Stimulated activated CD8-positive, alpha-beta memory T cell treated with anti-CD3 and anti-CD28 coated beads, Interleukin-7, amount 100 ng/mL, for 4 hours (primary cell): Measurements from ENCODE around the gene FAM163A.
"Not testable (repeated sequence)": the region's sequence is repeated elsewhere in the genome, so short reads cannot be mapped to it uniquely, and the experiment has no call there.

Experiments
- DNase-seq, 2 donors: peaks; one replicate each; pipeline ENCODE4 v3.0.0-alpha.2; 2020; ENCODE audit warnings: low read depth in 2 of 2

The FAM163A gene

GRCh38 chr1:179742717-179743678 lies at the start of gene FAM163A:
FAM163A (plus strand) TSS chr1:179743291; CDS start chr1:179813098, 69,807 bp downstream.
- DNase-seq = no peak

DNA sequence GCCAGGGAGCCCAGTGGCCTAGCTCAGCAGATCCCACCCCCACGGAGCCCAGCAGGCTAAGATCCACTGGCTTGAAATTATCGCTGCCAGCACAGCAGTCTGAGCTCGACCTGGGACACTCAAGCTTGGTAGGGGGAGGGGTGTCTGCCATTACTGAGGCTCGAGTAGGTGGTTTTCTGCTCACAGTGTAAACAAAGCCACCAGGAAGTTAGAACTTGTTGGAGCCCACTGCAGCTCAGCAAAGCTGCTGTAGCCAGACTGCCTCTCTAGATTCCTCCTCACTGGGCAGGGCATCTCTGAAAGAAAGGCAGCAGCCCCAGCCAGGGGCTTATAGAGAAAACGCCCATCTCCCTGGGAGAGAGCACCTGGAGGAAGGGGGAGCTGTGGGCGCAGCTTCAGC lies 48.6 kb upstream of the FAM163A start:
- DNase-seq = not testable (repeated sequence)

DNA sequence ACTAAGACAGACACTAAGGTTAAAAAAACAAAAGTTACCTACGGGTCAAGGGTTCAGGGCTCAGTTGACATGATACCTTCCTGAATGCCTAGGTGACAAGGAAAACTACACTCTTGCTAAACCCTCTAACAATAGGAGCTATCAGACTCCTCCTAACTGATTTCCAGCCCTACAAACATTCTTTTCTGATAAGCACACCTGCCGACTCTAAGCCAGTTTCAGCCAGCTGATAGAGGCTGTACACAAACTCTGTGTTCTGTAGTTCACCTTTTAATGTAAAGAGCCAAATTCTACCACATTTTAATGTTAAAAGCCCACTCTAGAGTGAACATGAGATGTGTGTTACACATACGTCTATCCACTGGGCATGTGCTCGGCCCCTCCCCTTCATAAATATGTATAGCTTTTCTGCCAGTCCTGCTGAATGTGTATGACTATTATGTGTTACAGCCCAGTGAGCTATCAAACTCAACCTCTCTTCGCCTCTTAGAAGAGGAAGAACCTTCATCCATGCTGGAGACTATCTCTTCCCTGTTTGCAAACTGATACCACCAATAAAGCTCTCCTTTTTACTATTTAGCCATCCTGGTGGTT lies 40.0 kb upstream of the FAM163A start:
- no peak for DNase-seq

GRCh38 chr1:179706339-179706941 lies 36.7 kb upstream of the FAM163A start:
- peak in 1 of 2 donors; percentile 3 for DNase-seq

DNA sequence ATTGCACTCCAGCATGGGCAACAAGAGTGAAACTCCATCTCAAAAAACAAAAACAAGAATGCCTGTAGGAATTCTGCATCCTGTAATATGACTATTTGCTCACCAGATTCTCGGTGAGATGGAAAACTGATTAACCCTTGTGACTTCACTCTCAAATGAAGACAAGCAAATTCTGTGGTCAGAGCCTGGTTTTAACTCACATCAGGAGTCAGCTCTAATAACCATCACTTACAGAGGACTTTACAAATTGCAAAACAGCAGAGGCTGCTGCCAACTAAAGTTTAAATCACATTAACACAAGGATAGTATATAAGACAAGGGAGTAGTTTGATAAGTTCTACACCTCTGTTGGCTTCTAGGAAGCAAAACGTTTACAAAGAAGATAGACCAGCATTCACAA lies 35.7 kb upstream of the FAM163A start:
- DNase-seq = no peak

DNA sequence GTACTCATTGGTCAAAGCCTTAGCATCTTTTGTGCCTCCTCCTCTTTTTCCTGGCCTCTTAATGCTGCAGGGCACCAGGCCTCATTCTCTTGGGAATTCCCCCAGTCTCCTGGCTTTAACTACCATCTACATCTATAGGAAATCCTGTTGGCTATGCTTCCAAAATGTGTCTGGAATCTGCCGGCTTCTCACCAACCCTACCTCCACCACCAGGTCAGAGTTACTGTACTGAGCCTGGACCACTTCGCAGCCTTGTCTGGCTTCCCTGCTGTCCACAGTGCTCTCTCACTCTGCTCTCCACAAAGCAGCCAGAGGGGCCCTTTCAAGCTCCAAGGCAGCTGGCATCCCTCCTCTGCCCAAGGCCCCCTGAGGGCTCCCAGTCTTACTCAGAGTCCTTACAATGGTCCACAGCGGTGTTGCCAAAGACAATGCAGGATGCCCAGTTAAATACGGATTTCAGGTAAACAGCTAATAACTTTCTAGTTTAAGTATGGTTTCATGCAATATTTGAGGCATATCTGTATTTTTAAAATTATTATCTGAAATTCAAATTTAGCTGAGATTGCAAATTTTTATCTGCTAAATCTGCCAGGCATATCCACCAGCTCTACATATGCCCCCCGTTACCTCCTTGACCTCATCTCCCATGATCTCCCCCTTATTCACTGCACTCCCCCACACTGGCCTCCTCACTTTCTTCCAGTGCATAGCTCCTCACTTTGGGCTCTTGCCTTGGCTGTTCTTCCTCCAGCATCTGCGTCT lies 34.5 kb upstream of the FAM163A start:
- no peak for DNase-seq

- no peak for DNase-seq
These were observed 33.2 kb upstream of the FAM163A start for GRCh38 chr1:179709841-179710329.

- no peak for DNase-seq
These were observed 28.9 kb upstream of the FAM163A start for GRCh38 chr1:179714159-179714558.

DNA sequence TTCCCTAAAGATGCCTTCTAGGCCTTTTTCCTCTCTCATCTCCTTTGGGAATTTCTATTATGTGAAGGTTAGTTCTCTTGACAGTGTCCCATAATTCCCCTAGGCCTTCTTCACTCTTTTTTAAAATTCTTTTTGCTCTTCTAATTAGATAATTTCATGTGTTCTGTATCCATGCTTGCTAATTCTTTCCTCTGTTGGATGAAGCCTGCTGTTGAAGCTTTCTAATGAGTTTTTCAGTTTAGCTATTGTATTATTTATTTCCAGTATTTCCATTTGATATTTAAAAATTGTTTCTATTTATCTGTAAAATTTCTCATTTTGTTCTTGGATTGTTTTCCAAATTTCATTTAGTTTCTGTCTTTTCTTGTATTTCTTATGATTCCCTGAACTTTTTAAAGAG lies 28.5 kb upstream of the FAM163A start:
- no peak for DNase-seq

DNA sequence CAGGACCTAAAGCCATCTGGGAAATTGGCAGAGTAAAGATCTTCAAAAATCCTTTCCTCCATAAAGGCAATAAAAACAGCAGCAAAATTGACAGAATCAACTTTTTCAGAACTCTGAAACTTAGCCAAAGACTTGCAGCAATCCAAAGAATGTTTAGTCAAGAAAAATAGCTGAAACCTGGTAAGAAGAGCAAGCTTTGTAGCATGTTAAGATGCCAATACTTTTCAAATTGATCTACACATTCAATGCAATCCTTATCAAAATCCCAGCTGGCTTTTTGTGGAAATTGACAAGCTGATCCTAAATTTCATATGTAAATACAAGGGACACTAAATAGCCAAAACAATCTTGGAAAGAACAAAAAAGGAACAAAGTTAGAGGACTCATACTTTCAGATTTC lies 23.8 kb upstream of the FAM163A start:
- no peak for DNase-seq

GRCh38 chr1:179728271-179728670 lies 14.8 kb upstream of the FAM163A start:
- no peak for DNase-seq

DNA sequence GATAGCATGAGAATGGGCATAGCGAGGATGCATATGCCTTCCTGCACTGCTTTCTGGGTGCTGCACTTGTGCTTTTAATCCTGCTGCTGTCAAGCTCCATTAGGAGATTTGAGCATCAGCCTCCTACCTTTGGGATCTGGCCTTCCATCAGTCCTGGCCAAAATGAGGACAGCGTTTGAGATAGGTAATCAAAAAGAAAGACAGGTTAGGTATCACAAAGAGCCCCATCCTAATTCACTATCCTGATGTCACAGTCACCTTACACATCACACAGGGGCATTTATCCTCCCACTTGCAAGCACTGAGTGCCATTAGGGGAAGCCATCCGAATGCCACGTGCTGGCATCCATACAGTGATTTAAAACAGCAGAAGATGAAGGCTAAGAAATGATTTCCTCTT lies 13.2 kb upstream of the FAM163A start:
- no peak for DNase-seq

- DNase-seq = no peak
These were observed 11.4 kb upstream of the FAM163A start for GRCh38 chr1:179731643-179732042.

GRCh38 chr1:179742291-179742690 lies 800 bp upstream of the FAM163A start:
- no peak for DNase-seq

- DNase-seq = no peak
These were observed 749 bp downstream of the FAM163A start for GRCh38 chr1:179743679-179744400.

DNA sequence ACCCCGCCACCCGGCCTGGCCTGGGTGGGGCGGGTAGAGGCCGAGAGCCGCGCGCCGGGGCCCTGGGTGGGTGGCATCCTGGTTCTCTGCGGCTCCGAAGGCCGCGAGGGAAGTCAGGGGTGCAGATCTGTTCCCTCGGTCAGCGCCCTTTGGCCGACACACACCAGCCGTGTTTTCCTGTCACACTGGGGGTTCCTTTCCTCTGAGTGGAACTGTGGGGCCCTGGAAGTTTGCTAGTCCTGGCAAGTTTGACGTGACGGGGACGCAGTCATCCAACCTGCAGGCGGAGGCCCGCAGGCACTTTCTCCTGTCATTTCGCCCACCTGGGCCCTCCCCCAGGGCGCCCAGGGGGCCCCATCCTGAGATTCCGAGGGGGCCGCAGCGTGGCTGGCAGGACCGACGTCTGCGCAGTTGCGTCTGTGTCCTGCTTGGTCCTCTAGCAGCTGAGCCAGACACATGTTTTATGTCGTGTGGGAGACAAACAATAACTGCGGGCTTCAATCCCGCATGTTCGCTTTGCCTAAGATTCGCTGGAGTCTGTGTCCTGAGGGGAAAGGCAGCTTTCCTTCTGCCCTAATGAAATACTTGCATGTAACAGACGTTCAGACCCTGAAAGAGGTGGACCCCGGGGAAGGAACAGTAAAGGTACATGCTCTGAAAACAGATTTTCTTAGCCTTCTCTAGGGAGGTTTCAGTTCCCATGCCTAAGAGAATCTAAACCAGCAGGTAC lies 1.5 kb downstream of the FAM163A start:
- no peak for DNase-seq

DNA sequence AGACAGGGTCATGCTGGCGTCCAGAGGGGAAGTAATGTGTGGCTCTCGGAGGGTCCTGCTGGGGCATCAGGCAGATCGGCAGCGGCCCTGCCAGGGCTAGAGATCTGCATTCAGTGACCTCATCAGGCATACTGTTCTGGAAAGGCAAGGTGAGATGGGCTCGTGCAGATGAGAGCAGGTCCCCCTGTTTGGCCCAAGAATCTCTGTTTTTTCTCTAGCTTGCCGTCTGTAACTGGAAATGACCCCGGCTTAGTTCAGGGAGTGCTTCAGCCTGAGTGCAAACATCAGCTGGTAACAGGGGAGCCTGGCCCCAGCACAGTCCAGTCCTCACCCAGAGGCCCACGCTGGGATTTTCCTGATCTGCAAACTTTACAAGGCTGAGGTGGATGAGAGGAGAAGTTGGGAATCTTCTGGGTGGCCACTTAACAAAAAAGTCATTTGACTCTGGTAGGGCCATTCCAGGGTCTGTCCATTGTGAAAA lies 2.1 kb downstream of the FAM163A start:
- no peak for DNase-seq

GRCh38 chr1:179745743-179746142 lies 2.7 kb downstream of the FAM163A start:
- no peak for DNase-seq

- no peak for DNase-seq
These were observed 4.5 kb downstream of the FAM163A start for GRCh38 chr1:179747611-179748010.

- DNase-seq = no peak
These were observed 5.7 kb downstream of the FAM163A start for GRCh38 chr1:179748772-179749171.
